ACHN (cell line): ENCODE data around the gene KRT7.

Source experiments
- DNase-seq: peaks from one replicate; pipeline ENCODE4 v3.0.0-alpha.2; 2015
- in situ Hi-C: cut with HindIII; loops from 2 replicates; pipeline ENCODE4 v1.10.0; 2017; ENCODE audit warnings: low sequenced_read_pairs, low pct_ligation_motif_present, low pct_unique_long_range_greater_than_20kb

The KRT7 gene

GRCh38 chr12:52260361-52261207, 27.5 kb downstream of the KRT7 start:
- DNase-seq = no peak
- in situ Hi-C loops = no loop called here

- in situ Hi-C loops = no loop called here
- no peak for DNase-seq
These were observed 28.1 kb downstream of the KRT7 start for GRCh38 chr12:52261208-52261484.

GRCh38 chr12:52262286-52262685, 29.2 kb downstream of the KRT7 start:
- DNase-seq = no peak
- in situ Hi-C loops = no loop called here

- in situ Hi-C loops = no loop called here
- DNase-seq = no peak
These were observed 30.9 kb downstream of the KRT7 start for GRCh38 chr12:52263761-52264434.

- in situ Hi-C loops = no loop called here
These were observed 31.4 kb downstream of the KRT7 start for GRCh38 chr12:52264435-52264825.

GRCh38 chr12:52266514-52266913, 33.5 kb downstream of the KRT7 start:
- no peak for DNase-seq
- in situ Hi-C loops = no loop called here

More at GRCh38 chr12:52264435-52264825, 31.4 kb downstream of the KRT7 start:
- DNase-seq = no peak

- no peak for DNase-seq
- in situ Hi-C loops = no loop called here
These were observed 34.2 kb downstream of the KRT7 start for GRCh38 chr12:52267266-52267665.

GRCh38 chr12:52267699-52268098, 34.7 kb downstream of the KRT7 start:
- in situ Hi-C loops = no loop called here
- no peak for DNase-seq

- in situ Hi-C loops = no loop called here
- no peak for DNase-seq
These were observed 35.2 kb downstream of the KRT7 start for GRCh38 chr12:52268212-52268611.

- DNase-seq = no peak
- in situ Hi-C loops = no loop called here
These were observed 37.6 kb downstream of the KRT7 start for GRCh38 chr12:52270541-52271070.

GRCh38 chr12:52271158-52271557, 38.1 kb downstream of the KRT7 start:
- in situ Hi-C loops = no loop called here
- no peak for DNase-seq

GRCh38 chr12:52274521-52275120, 41.6 kb downstream of the KRT7 start, which contains the start of gene KRT86:
Gene KRT86, plus strand, starts transcription at chr12:52274645. Its CDS starts 27,272 bp downstream, at chr12:52301917.
- in situ Hi-C loops = no loop called here
- no peak for DNase-seq

- in situ Hi-C loops = no loop called here
These were observed 42.6 kb downstream of the KRT7 start for GRCh38 chr12:52275686-52276085.

GRCh38 chr12:52277486-52278245, 44.6 kb downstream of the KRT7 start:
- in situ Hi-C loops = no loop called here
- DNase-seq = no peak

More at GRCh38 chr12:52275686-52276085, 42.6 kb downstream of the KRT7 start:
- DNase-seq = no peak

- peak; percentile 94 for DNase-seq
- in situ Hi-C loops = no loop called here
These were observed 45.8 kb downstream of the KRT7 start for GRCh38 chr12:52278575-52279421.

- in situ Hi-C loops = no loop called here
- peak; percentile 96 for DNase-seq
These were observed 46.6 kb downstream of the KRT7 start for GRCh38 chr12:52279422-52280318.

- in situ Hi-C loops = no loop called here
- peak; percentile 99 for DNase-seq
These were observed 47.3 kb downstream of the KRT7 start for GRCh38 chr12:52280319-52280795.
